ENCODE measurements around the gene NDUFB7.
A peak's percentile ranks its signal among the peaks of the same experiment; 100 is the strongest.
"Not testable (repeated sequence)": the region's sequence is repeated elsewhere in the genome, so short reads cannot be mapped to it uniquely, and the experiment has no call there.

NDUFB7 gene

GRCh38 chr19:14575428-14575980 lies 3.6 kb upstream of the NDUFB7 start:
- no peak for DNase-seq (ENCODE audit: low read depth, low spot score)

- no peak for DNase-seq (ENCODE audit: low read depth, low spot score)
These were observed 870 bp downstream of the NDUFB7 start for GRCh38 chr19:14570864-14571527.

DNA sequence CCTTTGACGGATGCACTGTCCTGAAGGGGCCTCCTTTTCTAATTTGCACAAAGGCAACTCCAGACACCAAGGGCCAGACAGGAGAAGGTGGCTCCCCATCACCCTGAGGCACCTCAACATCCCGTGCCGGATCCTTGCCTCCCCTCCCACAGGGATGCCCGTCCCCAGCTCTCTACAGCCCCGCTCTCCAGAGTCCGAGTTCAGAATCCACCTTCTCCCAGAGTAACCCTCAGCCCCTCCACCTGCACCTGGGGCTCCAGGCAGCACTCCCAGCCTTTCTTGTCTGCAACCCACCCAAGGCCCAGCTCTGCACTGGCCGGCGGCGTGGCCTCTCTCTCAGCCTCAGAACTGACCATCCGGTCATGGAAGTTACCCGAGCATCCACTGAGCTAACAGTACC lies 4.8 kb downstream of the NDUFB7 start:
- no peak for DNase-seq (ENCODE audit: low read depth, low spot score)

GRCh38 chr19:14566712-14567077 lies 5.2 kb downstream of the NDUFB7 start:
- no peak for DNase-seq (ENCODE audit: low read depth, low spot score)

- DNase-seq (ENCODE audit: low read depth, low spot score) = no peak
These were observed 5.8 kb downstream of the NDUFB7 start for GRCh38 chr19:14565765-14566711.

DNA sequence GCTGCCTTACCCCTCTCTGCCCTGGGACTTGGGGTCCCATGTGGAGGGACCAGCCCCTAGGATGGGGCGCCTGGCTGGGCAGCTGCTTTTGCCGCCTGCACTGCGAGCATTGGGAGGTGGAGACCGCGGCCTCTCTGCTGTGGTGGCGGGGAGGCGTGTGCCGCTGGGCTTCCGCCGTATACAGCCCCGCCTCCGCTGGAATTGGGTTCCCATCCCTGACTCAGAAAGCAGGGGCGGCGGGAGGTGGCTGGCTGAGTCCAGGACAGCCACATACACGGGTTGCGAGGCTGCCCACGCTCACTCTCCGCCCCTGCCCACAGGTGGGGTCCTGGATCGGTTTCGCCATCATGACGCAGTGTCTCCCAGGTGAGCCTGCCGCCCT lies 6.6 kb downstream of the NDUFB7 start:
- DNase-seq (ENCODE audit: low read depth, low spot score) = no peak

- not testable (repeated sequence) for DNase-seq (ENCODE audit: low read depth, low spot score)
These were observed 7.1 kb downstream of the NDUFB7 start for GRCh38 chr19:14564652-14565297.

DNA sequence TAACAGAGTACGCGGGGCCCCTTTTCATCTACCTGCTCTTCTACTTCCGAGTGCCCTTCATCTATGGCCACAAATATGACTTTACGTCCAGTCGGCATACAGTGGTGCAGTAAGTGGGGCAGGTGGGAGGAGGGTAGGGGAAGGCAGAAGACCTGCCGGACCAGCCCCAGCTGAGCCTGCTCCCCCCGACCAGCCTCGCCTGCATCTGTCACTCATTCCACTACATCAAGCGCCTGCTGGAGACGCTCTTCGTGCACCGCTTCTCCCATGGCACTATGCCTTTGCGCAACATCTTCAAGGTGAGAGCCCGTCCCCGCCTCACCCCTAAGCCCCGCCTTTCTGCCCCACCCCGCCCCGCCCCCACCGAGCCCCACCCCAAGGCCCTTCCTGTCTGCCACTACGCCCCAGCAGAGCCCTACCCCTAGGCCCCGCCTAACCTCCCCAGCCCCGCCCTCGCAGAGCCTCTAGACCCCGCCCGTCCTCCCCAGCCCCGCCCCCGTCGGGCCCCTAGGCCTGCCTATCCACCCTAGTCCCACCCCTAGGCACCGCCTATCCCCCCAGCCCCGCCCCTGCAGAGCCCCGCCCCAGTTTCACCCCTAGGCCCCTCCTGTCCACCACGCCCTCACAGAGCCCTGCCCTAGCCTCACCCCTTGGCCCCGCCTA lies 7.7 kb downstream of the NDUFB7 start:
- DNase-seq (ENCODE audit: low read depth, low spot score) = no peak

DNA sequence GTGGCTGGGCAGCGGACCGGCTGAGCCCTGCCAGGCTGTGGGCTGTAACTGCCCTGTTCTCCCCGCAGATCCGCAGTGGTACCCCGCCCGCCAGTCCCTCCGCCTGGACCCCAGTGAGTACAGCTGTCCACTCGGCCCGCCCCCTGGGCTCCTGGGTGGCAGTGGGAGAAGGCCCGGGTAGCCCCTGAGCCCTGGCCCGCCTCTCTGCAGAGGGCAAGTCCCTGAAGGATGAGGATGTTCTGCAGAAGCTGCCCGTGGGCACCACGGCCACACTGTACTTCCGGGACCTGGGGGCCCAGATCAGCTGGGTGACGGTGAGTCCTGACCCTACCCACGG lies 8.3 kb downstream of the NDUFB7 start:
- no peak for DNase-seq (ENCODE audit: low read depth, low spot score)

- DNase-seq (ENCODE audit: low read depth, low spot score) = no peak
These were observed 8.9 kb downstream of the NDUFB7 start for GRCh38 chr19:14562660-14563589.

DNA sequence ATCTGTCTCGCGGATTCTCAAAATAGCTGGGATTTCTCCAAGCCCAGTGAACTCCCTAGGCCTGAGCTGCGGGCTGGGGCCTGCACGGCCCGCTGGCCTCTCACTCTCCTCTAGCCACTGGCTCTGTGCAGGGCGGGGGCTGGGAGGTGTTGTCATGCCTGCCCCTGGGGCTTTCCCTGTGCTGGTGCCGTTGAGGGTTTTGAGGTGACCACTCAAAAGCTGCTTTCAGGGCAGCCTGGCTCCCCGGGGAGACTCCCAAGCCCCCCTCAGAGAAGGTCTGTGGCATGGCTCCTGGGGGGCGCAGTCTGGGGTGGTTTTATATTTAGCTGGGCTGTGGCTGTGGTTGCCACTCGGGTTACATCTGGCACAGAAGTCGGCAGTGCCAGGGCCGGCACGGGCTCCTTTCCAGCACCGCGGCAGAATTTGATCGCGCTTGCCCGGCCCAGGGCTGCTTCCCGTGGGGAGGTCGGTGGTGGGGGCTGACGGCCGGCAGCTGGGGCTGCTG lies 10.0 kb downstream of the NDUFB7 start:
- no peak for DNase-seq (ENCODE audit: low read depth, low spot score)

DNA sequence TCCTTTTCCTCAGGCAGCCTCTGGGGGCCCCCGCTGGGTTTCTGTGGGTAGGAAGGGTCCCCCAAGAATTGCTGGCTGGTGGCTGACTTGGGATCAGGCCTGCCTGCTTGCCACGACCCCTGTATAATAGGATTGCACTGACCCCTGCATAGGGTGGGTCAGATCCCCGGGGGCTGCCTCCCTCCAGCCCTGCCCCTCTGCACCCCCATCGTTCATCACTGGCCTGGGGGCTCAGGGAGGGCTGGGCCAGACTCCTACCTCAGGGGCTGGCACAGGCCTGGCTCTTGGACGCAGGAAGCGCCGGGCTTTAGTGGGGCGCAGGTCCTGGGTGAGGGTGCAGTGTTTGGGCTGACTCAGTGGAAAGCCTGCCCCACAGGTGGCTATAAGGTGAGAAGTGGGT lies 10.6 kb downstream of the NDUFB7 start:
- no peak for DNase-seq (ENCODE audit: low read depth, low spot score)

DNA sequence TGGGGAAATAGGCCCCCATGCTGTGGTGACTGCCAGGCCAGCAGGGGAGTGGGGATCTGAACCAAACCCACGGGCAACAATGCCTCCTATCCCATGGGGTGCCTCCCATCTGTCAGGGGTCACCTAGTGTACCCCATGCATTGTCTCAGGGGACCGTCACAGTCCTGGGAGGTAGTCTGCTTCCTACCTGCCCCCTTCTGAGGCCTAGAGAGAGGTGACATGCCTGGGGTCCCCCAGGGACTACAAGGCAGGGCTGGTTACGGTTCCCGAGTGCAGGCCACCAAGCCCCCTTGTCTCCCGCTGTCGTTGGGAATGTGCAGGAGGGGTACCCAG lies 11.1 kb downstream of the NDUFB7 start:
- no peak for DNase-seq (ENCODE audit: low read depth, low spot score)

GRCh38 chr19:14559916-14560775 lies 11.7 kb downstream of the NDUFB7 start:
- DNase-seq (ENCODE audit: low read depth, low spot score) = no peak

DNA sequence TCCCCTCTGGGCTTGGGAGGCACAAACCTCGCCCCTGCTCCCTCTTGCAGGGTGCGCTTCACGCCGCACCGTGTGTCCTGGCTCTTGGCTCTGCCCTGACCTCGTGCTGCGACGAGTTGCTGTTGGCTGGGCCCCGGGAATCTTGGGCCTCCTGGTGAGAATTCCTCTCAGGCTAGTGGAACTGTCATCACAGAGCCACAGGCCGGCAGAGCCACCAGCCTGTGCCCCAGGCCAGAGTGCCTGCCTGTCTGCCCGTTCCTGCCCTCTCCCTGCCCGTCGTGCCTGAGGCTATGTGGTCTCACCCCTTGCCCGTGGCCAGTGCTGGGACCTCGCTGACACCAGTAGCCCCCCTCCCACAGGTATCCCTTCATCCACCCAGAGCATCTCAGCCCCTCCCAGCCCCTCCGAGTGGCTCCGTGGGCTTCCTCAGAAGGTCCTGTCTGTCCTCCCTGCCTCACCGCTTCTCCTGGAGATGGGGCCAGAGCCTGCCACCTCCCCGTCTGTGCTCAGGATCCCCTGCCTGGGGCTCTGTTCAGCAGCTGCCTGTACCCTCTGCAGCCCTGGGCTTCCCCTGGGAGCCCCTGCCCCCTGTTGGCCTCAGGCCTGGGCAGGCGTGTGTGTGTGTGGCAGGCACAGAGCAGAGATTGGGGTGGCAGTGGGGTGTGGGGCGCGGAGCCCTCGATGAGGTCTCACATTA lies 13.3 kb downstream of the NDUFB7 start:
- no peak for DNase-seq (ENCODE audit: low read depth, low spot score)

- DNase-seq (ENCODE audit: low read depth, low spot score) = peak; percentile 37
These were observed 15.1 kb downstream of the NDUFB7 start for GRCh38 chr19:14556662-14557188.

GRCh38 chr19:14555918-14556661 lies 15.8 kb downstream of the NDUFB7 start:
- no peak for DNase-seq (ENCODE audit: low read depth, low spot score)

GRCh38 chr19:14554382-14554812 lies 17.5 kb downstream of the NDUFB7 start:
- DNase-seq (ENCODE audit: low read depth, low spot score) = no peak
